Measurements from ENCODE around the gene DCAF11.

The DCAF11 gene

DNA sequence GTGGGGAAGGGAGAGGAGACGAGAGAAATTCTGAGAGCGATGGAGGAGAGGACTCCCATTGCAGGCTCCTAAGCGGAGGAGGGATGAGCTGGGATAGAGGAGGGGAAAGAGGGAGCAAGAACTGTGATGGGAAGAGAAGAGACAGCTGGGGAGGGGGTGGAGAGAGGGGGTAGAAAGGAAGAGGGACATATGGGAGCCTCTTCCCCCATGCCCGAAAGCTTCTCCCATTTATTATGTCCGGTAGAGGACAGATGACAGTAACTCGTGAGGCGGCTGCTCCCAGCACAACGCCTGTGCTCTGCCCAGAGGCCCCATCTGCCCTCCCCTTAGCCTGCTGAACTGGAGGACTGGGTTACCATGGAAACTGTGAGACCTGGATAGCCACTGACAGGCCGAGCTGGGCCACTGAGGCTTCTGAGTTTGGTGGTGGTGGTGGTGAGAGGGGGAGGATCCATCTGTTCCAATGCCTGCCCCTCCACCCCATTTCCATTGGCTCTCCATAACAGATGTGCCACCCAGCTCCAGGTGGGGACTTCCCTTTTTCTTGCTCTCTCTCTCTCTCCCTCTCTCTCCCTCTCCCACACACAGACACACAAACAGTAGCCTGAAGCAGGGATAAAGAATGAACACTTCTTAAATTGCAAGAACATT, 35.0 kb upstream of the DCAF11 start:
- DNase-seq: no peak

- DNase-seq: no peak
These were observed 34.4 kb upstream of the DCAF11 start for GRCh38 chr14:24080142-24080530.

DNA sequence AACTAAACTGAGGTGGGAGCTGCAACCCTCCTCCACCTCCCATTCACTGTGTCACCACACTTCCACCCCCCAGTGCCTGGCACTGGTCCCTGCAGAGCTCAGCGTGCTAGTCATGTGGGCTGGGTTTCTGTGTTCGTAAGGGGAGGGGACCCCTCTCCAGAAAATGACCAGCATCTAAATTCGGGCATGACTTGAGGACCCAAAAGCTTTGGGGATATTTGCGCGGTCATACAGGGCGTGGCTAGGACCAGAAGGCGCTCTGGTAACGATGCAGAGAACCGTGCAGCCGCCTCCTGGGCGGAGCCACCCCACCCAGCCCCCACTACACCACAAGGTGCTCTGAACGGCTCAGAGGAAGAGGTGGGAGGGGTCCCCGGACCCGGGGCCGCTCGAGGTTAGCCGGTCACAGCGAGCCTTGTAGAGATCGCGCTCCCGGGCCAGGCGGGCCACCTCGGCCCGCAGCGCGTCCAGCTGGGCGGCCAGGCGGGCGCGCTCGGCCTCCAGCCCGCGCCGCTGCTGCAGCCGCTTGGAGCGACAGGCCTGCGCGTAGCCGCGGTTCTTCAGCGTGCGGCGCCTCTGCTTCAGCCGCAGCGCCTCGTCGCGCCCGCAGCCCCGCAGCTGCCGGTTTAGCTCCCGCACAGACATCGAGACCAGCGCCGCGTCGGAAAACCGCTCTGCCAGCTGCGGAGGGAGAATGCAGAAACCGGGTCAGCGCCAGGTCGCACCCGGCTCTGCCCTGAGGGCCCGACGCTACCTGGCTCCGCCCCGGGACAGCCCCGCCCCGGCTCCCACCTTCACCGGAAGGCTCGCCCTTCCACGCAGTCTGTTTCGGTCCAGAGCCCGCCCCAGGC, 33.5 kb upstream of the DCAF11 start:
- peak; percentile 34 for DNase-seq

GRCh38 chr14:24081739-24082211, 32.8 kb upstream of the DCAF11 start:
- DNase-seq: no peak

- DNase-seq: no peak
These were observed 32.0 kb upstream of the DCAF11 start for GRCh38 chr14:24082411-24083080.

DNA sequence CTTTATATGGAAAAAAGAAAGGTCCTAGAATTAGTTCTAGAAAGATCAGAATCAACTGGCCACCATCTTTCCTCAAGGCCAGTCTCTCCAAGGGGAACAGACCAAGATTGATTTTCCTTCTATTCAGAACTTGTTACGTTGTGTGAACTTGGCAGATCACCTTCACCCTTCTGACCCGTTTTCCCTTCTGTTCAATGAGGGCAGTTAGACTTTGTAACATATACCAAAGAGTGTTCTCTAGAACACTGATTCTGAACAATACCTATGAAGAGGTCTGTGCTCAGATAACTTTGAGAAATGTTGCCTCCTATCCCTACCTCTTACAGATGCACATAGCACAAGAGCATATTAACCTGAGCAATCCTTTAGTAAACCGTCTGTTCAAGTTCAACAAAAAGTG, 31.1 kb upstream of the DCAF11 start:
- no peak for DNase-seq

GRCh38 chr14:24084440-24084839, 30.1 kb upstream of the DCAF11 start:
- DNase-seq: no peak

- no peak for DNase-seq
These were observed 29.4 kb upstream of the DCAF11 start for GRCh38 chr14:24085215-24085614.

- DNase-seq: no peak
These were observed 28.2 kb upstream of the DCAF11 start for GRCh38 chr14:24086193-24086955.

DNA sequence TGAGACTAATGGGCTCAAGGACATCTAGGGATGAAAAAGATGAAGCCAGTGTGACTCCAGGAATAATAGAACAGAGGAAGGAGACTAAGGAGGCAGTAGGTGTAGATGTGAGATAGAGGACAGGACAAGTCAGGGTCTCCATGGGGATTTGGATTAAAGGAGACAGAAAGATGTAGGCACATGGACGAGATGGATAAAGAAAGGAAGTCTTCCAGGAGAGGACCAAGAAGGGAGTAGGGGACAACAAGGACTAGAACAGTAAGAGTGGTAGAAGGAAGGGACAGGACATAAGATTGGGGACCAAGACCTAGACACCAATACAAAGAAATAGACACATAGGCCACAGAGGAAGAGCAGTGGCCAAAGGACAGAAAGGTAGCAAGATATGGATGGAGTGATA, 27.6 kb upstream of the DCAF11 start:
- DNase-seq: no peak

DNA sequence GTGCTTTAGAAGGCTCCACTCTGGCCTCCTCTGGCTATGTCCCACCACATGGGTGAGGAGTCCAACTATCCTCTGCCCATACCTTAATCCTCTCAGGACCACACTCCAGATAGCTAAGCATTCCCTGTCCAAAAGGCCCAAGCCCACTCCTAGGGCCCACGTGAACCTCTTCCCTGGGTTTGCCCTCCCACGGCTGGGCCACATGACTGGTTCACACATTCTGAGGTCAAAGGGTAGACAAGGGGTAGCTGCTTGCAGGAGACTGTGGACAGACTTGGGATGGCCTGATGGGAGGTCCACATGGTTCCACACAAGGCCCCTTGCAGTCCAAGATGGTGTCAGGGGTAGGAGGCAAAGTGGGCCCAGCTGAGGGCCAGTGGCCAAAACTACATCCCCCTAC, 26.5 kb upstream of the DCAF11 start:
- DNase-seq: no peak

GRCh38 chr14:24089890-24090289, 24.7 kb upstream of the DCAF11 start:
- no peak for DNase-seq

DNA sequence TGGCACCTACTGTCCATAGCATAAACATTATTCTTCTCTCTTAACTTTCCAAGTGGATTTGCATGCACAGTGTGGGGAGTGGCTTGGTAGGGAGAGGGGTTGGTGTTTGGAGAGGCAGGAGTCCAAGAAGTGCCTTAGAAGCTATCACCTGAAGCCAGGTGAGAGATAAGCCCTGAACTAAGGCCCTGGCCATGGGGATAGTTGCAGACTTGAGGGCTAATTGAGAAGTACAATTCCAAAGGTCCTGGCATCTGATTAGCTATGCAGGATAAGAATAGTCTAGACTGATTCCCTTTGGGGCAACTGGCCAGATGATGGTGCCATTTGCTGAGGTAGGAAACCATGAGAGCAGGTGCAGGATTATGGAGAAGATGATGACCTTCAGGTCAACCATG, 22.5 kb upstream of the DCAF11 start:
- DNase-seq: no peak

GRCh38 chr14:24092505-24093206, 21.9 kb upstream of the DCAF11 start:
- DNase-seq: peak; percentile 58

GRCh38 chr14:24093207-24093900, 21.2 kb upstream of the DCAF11 start:
- no peak for DNase-seq

DNA sequence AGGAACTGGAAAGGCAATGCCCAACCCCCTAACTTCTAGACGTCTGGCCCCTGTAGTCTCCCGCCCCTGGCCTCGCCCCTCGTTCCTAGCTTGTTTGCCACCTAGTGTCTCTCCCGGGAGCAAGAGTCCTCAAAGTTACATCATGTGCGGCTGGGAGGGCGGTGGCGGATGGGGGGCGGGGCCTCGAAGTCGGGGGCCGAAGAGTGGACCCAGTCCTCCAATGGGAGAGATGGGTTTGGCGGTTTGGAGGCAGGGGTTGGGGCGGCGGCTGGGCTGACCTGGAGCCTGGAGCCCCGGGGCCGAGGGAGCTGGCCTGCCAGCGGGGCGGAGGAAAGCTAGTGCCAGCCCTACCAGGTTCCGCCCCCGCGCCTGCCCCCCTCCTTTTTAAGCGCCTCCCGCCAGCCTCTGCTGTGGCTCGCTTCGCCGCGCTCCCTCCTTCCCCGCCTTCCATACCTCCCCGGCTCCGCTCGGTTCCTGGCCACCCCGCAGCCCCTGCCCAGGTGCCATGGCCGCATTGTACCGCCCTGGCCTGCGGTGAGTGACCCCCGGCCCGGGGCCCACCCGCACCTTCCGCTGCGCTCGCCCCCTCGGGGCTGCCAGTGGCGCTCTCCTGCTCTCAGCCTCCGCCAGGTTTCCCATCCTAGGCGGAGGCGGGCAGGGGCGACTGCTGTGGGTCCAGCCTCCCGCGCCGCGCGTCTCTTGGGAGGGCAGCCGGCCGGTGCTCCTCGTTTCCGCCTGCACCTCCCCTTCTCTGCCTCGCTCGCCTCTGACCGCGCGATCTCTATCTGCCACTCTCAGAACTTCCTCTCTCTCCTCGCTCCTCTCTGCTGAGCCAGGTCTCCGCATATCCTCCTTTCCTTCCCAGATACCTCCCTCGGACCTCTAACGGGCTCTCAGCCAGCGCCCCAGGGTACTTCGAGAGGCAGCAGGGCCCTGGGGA, 20.4 kb upstream of the DCAF11 start, which contains the start of gene PCK2:
TSS of gene PCK2 (plus strand) at position 411 of the 940 bp plus-strand sequence. CDS start at position 506, 95 bp downstream.
- DNase-seq: peak; percentile 93

DNA sequence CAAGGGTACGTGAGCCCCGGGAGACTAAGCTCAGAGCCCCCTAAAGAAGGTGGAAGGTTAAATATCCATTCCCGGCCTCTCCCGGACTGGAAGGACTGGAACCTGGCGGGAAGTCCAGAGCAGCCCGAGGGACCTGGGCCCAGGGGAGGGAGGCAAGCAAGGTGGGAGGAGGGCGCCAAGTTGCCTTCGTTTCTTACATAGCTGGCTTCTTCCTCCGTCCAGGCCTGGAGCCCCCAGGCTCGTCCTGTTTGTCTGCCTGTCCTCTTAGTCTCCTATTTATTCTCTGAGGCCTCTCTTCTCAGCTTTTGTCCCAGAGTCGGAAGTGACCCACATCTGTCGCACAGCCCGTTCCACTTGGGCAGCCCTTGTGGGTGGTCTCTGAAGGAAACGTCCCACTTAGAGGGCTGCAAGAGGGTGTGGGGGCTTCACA, 19.7 kb upstream of the DCAF11 start:
- no peak for DNase-seq

- peak; percentile 82 for DNase-seq
These were observed 19.1 kb upstream of the DCAF11 start for GRCh38 chr14:24095271-24096068.

DNA sequence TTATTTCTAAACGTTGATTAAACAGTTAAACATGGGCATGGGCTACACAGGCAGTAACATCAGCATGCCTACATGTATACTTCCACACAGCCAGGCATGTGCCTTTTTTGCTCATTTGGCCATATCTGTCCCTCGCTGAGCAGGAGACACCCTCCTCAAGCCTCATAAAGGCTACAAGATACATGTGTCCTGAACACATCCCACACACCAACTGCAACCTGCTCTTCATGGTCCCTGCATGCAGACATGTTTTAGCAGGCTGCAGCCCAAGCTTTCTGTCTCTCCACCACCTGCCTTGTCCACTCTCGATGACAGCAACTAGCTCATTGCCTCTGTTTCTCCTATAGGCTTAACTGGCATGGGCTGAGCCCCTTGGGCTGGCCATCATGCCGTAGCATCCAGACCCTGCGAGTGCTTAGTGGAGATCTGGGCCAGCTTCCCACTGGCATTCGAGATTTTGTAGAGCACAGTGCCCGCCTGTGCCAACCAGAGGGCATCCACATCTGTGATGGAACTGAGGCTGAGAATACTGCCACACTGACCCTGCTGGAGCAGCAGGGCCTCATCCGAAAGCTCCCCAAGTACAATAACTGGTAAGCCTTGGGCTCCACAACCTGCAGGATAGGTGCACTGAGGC, 17.9 kb upstream of the DCAF11 start:
- no peak for DNase-seq
